GM19452 (cell line): ENCODE data around the gene AMBP.

Experiments
- ATAC-seq: cut with Tn5 transposase; IDR thresholded peaks from one replicate; pipeline ENCODE4 v1.9.1; 2021; ENCODE audit not compliant: unreplicated experiment

AMBP gene

DNA sequence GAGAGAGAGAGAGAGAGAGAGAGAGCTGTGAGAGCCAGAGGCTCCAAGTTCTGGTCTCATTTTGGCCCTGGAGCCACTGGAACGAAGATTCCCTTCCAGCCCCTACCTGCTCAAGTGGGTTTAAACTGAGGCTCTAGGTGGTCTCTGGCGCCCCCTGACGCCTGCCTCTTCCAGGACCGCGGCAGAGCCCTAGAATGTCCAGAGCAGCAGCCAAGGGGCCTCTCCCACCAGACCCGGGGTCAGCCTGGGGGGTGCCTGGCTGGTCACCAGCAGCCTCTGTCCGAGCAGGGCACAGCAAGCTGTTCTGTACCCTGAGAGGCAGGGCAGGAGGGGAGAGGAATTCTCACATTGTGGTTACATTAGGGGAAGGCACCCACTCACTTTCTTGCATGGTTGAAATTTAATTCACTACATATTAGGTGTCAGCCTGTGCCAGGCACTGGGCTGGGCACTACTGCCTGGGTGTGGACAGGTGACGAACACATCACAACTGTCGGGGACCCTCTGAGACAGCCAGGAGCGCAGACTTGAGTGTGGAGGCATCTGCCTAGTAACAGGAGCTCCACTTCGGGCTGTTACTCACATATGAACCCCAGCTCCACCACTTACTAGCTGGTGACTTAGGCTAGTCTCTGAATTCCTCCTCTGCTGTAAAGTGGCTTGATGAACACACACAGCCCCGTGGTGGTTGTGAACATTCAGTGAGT lies 44.5 kb downstream of the AMBP start:
- ATAC-seq: no peak

DNA sequence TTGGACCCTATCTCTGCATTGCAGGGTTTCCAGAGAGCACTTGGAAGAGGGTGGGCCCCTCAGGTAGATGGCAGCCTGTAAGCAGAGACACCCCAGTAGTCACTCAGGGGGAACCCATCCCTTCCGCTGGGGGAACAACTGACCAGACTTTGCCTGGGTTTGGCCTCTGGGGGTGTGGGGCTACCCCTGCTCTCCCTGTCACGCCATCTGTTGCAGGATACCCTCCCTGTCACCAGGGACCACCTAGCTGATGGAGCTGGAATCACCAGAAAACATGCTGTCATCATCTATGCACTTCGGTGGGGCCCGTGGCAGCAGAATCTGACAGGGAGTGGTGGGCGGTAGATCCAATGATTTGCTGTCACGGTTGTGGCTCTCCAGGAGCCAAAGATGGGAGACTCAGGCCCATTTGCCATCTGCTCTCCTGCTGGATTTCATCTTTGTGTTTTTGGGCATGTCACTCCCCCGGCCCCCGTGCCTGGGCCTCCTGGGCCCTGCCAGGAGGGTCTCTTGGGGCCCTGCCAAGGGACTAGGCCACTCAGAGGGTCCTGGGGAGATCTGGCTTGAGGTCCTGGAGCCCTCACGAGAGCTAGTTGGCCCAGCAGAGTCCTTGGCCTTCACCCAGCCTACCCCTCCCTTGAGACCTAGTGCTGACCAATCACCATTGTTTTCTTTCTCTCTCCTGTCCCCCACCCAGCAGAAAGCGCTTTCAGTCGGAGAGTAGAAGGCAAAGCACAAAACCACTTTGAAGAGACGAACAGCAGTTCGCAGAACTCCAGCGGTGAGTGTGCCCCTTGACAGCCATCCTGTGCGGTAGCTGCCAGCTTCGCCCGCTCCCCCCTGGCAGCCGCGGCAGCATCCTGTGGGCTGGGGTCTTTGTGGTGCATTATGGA lies 45.9 kb downstream of the AMBP start:
- ATAC-seq: no peak

DNA sequence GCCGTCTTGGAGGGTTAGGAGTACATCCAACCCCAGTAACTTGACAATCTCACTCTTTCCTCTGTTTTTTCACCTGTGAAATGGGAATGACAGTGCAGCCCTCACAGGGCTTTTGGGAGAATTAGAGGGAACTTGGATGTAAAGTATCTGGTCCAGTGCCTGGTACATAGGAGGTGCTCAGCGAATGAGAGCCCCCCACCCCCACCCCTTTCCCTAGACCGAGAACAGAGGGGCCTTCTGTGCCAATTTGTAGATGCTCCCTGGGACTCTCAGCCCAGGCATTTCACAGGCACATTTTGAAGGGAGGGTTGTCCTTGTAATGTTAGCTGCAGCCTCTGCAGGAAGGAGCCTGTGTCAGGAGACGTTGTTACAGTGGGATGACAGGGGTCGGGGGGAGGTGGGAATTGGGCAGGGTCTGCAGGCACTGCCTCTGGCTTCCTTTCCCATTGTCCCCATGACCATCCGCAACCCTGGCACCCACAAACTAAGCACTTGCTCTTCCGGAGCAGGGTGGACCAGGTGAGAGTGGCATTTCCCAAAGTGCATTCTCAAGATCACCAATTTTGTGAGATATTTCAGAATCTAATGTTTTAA lies 47.0 kb downstream of the AMBP start:
- ATAC-seq: no peak

DNA sequence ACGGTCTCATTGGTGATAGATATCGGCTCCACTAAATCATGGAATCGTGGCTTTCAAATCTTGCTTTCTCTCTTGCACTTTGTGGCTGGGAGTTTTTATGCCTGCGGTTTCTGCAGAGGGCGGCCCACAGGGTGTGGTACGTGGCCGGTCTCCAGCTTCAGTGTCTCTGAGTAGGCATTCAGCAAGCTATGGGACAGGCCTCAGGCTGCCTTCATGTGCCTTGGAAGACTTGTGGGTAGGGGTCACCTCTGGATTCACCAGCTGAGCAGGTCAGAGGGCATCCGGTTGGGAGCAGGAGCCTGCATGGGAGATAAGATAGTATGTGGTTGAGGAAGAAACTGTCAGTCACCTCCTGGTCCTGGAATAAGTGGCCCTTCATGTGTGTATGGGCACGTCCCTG lies 47.7 kb downstream of the AMBP start:
- no peak for ATAC-seq

DNA sequence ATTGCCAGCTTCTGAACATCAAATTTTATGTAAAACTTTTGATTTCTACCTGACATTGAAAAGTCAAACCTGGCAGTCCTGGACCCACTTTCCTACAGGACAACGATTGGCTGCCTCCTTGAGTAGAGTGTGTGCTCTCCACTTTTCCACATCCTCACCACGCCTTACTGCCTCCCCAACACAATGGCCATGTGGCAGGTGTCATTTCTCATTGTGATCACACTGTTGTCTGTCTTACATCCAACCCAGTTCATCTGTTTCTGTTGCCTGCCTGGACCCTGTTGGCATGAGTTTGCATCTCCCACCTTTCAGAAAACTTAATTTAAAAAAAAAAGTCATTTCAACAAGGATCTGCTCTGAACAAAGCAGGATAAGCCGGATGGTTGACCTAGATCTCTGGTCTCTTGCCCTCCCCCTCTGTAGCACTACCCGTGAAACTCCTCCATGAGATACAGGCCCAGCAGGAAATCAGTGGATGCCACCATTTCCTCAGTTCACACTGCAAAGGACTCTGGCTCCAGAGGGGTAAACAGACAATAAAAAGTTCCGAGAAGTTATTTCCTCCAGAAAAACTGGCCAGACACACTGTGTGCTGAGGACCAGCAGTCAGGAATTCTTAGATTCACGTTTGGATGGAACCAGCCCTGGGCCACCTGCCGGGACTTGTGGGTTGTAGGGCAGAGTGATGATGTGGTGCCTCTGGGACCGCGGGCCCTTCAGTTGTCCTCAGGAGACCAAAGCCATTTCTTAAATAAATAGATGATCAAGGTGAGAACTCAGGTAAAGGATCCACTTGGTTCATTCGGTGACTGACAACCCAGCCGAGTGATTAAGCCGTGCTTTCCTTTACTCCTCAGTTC lies 48.6 kb downstream of the AMBP start:
- ATAC-seq: no peak

DNA sequence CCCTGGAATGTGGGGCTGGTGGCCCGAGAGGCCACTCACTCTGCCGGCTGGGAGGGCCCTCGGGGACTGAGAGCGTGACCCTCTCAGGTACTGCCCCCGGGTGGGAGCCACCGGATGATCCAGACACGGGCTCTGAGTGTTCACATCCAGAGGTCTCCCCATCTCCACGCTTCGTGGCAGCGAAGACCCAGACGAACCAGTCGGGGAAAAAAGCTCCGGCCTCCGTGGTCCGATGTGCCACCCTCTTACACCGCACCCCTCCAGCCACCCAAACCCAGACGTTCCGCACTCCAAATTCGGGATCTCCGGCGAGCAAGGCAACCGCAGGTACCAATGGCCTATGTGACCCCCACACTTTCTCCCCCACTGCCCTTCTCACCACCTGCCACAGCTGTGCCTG lies 49.5 kb downstream of the AMBP start:
- no peak for ATAC-seq

DNA sequence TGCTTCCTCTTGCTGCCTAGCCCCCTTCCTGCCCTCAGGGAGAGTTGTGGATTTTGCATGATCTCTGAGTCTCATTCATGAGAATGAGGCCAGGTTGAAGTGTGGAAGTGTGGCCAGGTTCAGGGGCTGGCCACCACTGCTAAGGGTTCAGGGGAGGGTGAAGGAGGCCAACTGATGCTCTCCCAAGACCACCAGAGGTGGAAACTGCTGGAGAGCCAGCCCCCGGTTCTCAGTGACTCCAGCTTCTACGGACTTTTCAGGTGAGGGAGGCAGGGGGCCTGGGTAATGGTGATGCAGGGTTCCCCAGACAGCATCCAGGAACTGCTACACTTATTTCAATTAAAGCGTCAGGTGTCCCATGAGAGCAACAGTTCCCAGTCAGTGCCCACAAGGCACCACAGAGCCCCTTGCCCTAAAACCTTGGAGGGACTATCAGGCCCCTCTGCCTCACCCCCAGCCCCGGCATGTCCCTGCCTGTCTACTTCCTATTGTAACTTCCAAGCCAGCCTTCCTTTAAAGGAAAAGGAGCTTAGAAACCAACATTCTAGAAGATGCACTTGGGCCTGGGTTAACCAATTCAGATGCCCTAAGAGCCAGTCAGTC lies 50.1 kb downstream of the AMBP start:
- ATAC-seq: no peak

DNA sequence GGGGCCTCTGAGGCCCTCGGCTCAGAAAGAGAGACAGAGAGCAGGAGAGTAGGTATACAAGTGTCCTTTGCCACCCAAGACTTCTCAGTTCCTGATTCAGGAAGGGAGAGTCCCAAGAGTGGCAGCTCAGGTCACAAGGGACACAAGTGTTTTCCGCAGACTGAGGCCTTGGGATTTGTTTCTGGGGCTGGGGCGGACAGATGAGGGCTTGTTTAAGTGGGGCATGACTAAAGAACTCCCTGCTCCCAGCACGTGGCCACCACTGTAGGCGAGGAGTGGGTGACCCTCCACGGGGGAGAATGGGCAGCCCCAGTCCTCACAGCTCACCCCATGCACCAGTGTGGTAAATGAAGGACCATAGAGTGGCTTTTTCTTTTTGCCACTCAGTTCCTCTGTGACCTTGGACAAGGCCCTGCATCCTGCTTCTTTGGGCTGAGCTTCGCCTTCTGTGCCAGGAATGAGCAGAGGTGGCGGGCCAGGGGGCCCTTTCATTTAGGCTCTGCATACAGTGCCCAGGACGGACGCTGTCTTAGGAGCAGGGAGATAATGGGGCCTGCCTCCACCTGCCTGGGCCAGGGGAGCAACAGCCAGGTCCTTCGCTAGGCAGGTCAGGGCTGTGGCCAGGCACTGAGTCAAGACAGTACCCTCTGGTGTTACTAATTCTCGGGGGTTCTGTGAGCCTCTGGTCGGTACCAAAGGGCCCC lies 50.8 kb downstream of the AMBP start:
- ATAC-seq: no peak

DNA sequence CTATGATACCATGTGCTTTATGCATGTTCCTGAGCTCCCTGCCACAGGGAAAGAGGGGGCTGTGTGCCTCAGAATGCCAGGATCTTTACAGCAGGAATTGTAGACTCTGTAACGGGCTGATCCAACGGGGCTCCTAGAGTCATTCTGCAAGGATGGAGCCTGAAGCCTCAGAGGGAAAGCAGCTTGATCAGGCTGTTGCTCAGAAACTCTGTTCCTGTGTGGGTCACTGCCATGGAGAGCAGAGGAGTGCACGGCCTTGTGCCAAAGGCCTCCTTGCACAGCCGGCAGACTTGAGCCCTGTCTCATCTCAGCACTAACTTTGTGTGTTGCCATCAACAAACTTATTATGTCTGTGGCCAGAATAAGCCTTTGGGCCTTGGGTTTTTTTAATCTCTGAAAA lies 51.8 kb downstream of the AMBP start:
- ATAC-seq: no peak

DNA sequence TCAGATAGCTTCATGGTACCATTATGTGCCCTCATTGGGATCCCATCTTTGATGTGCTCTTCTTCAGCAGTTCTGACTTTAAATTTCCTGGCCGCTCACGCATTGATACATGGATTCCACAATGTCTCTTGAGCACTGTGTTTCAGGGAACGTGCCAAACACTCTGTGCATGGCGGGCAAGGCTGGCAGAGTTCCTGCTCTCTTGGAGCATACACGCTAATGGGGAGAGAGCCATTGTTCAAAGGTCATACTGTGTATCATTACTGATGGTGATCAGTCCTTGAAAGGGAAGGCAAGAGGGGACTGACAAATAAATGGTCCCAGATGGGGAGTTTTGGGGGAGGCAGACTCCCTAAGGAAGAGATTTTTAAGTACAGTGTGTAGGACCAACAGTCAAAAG lies 52.3 kb downstream of the AMBP start:
- ATAC-seq: no peak

DNA sequence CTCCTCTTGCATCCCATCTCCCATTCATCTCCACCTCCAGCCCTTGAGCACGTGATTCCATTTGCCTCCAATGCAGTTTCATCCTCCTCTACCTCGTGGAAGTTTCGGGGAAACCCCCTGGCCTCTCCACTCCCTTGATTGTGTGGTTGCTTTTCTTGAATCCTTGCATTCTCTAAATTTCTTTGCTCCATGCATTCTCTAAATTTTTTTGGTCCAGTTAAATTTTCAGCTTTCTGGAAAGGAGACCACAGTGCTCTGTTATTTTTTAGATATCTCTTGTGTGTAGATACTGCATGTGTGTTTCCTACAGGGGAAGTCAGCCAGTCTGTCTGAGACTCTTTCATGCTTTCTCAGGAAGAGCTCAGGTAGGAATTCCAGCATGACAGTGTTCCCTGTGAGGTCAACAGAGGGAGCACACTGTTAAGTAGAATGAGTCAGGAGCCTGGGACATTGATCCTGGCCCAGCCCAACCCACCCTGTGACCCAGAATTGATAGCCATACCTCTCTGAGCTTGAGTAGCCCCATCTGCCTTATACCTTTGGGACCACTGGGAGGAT lies 52.8 kb downstream of the AMBP start:
- ATAC-seq: no peak

DNA sequence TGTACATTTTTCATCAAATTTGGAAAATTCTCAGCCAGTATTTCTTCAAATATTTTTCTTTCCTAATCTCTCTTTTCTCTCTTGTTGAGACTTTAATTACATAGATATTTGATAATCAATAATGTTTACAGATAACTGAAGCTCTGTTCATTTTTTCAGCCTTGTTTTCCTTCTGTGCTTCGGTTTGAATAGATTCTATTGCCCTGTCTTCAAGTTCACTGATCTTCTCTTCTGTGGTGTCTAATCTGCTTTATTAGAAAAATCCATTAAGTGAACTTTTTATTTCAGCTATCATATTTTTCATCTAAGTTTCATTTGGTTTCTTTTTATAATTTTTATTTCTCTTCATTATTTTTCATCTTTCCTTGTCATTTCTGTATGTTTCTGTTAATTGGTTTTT lies 54.1 kb downstream of the AMBP start:
- no peak for ATAC-seq

DNA sequence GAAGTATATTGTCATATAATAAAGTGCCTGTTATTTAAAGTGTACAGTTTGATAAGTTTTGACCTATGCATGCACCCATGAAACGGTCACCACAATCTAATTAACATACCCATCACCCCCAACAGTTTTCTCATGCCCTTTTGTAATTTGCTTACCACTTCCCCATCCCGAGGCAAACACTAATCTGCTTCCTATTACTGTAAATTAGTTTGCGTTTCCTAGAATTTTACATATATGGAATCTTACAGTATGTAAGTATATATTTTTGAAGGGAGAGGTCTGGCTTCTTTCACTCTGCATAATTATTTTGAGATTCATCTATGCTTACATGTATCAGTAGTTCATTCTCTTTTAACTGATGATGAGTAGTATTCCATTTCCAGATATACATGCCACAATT lies 56.5 kb downstream of the AMBP start:
- no peak for ATAC-seq

DNA sequence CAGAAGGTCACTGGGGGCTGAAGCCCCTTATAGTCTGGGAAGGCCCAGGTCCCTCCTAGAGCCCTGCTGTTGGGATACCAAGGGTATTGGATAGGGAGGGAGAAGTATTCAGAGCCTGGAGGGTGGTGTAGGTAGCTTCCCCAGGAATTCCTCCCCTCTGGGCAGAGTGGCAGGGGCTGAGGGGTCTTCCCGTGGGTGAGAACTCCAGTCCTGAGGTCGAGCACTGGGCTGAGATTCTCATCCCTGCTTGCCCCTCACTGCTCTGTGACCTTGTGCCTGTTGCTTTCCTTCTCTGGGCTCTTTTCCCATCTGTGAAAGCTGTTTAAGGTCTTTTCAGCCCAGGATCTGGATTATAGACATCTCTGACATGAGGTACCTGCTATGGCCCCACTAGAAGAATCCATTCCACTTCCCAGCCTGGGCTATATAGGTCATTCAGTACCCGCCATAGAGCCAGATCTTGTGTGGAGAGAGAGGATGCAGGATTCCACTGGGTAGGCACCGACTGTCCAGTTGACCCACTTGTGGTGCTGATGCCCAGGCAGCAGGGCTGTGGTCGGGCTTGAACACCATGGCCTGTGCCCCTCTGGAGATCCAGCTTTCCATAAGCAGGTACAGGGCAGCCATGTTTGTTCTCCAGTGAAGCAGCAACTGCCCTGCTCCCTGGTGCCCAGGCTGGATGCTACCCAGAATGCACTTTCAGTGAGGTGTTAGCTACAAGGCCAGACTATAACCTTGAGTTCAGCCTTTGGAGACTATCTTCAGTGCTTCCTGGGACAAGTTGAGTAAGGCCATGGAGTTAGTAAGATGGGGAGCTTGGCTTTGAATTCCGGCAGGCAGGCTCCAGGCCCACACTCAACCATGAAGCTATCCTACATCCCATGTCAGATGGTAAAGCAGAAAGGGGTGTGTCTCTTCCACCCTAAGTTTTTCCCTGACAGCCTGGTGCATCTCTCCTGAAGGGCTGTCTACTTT lies 60.1 kb downstream of the AMBP start:
- ATAC-seq: no peak

DNA sequence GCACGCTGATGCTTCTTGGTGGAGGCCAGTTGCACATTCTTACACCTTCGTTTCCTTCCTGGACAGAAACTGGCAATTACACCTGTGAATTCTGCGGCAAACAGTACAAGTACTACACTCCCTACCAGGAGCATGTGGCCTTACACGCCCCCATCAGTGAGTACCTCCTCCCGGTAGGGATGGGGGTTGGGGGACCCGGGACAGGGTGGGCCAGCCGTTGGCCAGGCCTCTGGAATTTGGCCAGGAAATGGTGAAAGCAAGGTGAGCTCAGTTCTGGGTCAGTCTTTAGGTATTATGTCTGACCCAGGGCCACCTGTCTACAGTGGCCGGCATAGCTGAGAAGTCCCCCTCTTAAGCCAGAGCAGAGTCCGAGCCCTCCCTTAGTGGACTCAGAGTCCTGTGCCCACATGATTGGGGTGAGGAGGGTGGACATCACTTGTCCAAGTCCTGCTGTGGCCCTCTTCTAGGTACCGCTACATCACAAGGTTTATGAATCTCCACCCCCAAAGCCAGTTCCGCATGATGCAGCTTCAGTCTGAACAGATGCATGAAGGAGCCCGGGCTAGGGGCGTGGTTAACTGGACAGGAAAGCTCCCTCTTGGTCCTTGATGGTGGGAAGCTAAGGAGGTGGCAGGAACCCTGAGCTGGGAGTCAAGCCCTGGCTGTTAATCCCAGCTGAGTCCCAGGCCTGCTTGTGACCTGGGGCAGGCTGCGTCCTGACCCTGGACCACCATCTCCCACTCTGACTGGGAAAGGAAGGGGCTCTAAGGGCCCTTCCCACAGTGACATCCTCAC lies 61.3 kb downstream of the AMBP start:
- no peak for ATAC-seq

DNA sequence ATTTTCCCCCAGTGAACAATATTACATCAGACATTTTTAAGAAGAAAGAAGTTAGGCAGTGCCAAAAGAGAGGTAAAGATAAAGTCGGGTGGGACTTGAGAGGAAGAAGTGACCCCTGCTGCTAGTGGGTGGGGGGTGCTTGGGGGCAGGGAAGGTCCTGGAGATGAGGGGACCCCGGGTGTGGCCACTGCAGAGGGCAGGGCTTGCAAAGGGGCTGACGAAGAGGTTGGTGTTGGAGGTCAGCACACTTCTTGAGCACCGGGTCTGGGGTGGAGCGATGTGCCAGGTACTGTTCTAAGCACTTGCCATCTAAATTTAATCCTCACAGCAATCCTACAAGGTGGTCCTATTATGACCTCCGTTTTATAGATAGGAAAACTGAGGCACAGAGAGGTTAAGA lies 62.0 kb downstream of the AMBP start:
- ATAC-seq: no peak

DNA sequence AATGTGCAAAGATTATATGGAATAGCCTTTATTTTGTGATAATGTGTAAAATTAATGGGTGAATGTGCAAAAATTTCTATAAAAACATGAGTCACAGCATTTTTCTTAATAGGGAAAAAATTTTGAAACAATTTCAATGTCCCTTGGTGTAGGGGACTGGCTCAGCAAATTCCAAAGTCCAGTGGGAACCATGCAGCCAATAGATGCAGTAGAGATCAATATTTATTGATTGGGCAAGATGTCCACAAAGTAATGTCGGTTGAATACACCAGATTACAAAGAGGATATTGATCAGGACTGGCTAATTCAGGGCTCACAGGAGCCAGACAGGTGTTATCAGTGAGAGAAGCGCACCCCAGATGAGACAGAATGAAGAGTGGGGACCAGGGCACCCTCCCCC lies 62.5 kb downstream of the AMBP start:
- no peak for ATAC-seq

DNA sequence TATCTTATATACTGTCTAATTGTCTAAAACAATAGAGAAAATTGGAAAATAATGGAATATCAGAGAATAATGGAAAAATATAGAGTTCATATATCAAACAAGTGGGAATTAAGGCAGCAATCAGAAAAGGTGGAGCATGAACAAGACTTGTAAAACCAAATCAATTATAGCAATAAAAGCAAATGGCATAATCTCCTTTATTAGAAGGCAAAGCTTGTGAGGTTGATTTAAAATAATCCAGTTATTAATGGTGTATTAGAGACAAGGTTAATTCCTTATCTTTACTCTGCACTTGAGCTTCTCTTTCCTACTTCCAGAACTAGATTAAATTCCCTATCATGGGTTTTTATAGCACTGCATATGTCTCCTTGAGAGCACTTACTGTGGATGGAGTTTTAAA lies 64.1 kb downstream of the AMBP start:
- no peak for ATAC-seq
